ENCODE results near the gene CMTR1. TPM values are rescaled to one million over a fixed set of nuclear protein-coding genes. Genes with fewer than 3 reads are reported as not detected.

Gene CMTR1
- total and polyA plus RNA-seq, 10 of the 15 experiments (the other 5 are each of a cell fraction or from before 2014, with no cell fraction given), result 2.7 to 67.0 (median 46.2) TPM

- TF ChIP-seq ZNF592 (IDR thresholded peaks at IDR 0.05), result no peak
- TF ChIP-seq CBX3 (IDR thresholded peaks at IDR 0.05; ENCODE audit: borderline replicate concordance, low read depth), result no peak
Observed at GRCh38 chr6:37459981-37460800, 27.2 kb downstream of the CMTR1 start (continued).

- FAIRE-seq (no peak), ATAC-seq (no peak), DNase-seq (ENCODE audit: low read depth, low spot score) (no peak)
- no peak overlapping the region for H2AFZ ChIP-seq (ENCODE audit: control insufficient read depth, low read depth, low read length)
- in situ Hi-C loops (cut with MboI) (no loop called here), intact Hi-C loops (cut with micrococcal nuclease; ENCODE audit: unreplicated experiment) (no loop called here)
- no peaks in the 10 kb centered on the region for H3K4me1 ChIP-seq (ENCODE audit: control insufficient read depth, insufficient read depth, low read length)
- H3K36me3 ChIP-seq (ENCODE audit: control insufficient read depth in 2 of 2, insufficient read depth in 2 of 2, low read length in 1 of 2), result peaks cover 33 to 64% of the 10 kb centered on the region in 2 experiments
- BruUV-seq (replicated peaks), result no TSS peak
- no peak overlapping the region for H3K9ac ChIP-seq (ENCODE audit: control insufficient read depth, insufficient read depth, low read length)
- H3K9me3 ChIP-seq (replicated peaks; ENCODE audit: control insufficient read depth, insufficient read depth, low read length), result no peaks in the 10 kb centered on the region; the same call in 2 of the 3 replicates
- ChIA-PET CTCF (no interaction called here), RAD21 (ENCODE audit: unreplicated experiment) (no interaction called here), POLR2A (interaction anchor here (0.5 kb wide), 1 partner anchor 39 kb away, joined by 3 read pairs; the partner anchor contains the start of gene CCDC167), SMC1A (ENCODE audit: uncharacterized antibody, unreplicated experiment) (interaction anchor here (0.8 to 1.5 kb wide), 3 partner anchors 12 to 227 kb away, joined by 3 to 4 read pairs (median 3); no protein-coding TSS in a partner anchor)
- no peaks in the 10 kb centered on the region for H3K79me2 ChIP-seq (ENCODE audit: control insufficient read depth, insufficient read depth, low read length)
- no peak overlapping the region for H3K27ac ChIP-seq (ENCODE audit: control insufficient read depth, insufficient read depth)
- no peaks in the 10 kb centered on the region for H4K20me1 ChIP-seq (ENCODE audit: control insufficient read depth, insufficient read depth)
- no peak overlapping the region for H3K4me3 ChIP-seq
- H3K27me3 ChIP-seq (replicated peaks in 1 of 2; ENCODE audit: control insufficient read depth in 2 of 2, insufficient read depth in 2 of 2, low read length in 1 of 2), result no peaks in the 10 kb centered on the region
- no peak overlapping the region for H3K4me2 ChIP-seq (ENCODE audit: control insufficient read depth, insufficient read depth)
- TF ChIP-seq ATF7 (IDR thresholded peaks at IDR 0.05; ENCODE audit: low read depth) (no peak), ZNF687 (IDR thresholded peaks at IDR 0.05) (no peak), SRF (IDR thresholded peaks at IDR 0.05; ENCODE audit: low read depth in 2 of 2, low read length in 2 of 2) (no peak), ZNF24 (IDR thresholded peaks at IDR 0.05) (no peak), MEF2B (IDR thresholded peaks at IDR 0.05; ENCODE audit: partially characterized antibody, poor library complexity, severe bottlenecking) (no peak), HDGF (IDR thresholded peaks at IDR 0.05) (no peak), NFYB (IDR thresholded peaks at IDR 0.05; ENCODE audit: insufficient read depth, low read depth, low read length) (no peak), LARP7 (IDR thresholded peaks at IDR 0.05) (no peak), CREB1 (IDR thresholded peaks at IDR 0.05; ENCODE audit: low read depth) (no peak)
- 97% methylated on average over 2 of the region's 2 CpGs for WGBS (ENCODE audit: insufficient coverage, insufficient replicate concordance, low lambda C conversion rate, missing lambda C conversion rate)
Observed at GRCh38 chr6:37460805-37461204, 27.8 kb downstream of the CMTR1 start.

Data from GM12878 (cell line).